ENCODE data around the gene GTF3C4. TPM values are rescaled to one million over a fixed set of nuclear protein-coding genes. Genes with fewer than 3 reads are reported as not detected.

Gene GTF3C4
- total and polyA plus RNA-seq, 2 experiments from 2014 or later, result 9.5 to 39.6 TPM

- Histone ChIP-seq H3F3A (replicated peaks; ENCODE audit: low read depth) (no peaks in the 10 kb centered on the region), H4K20me1 (replicated peaks; ENCODE audit: insufficient read depth) (no peaks in the 10 kb centered on the region), H3K36me3 (ENCODE audit: insufficient read depth) (no peaks in the 10 kb centered on the region), H3K4me3 (no peak overlapping the region), H3K4me2 (no peak overlapping the region), H3K4me1 (ENCODE audit: insufficient read depth) (no peaks in the 10 kb centered on the region), H3K27ac (ENCODE audit: low read depth) (no peak overlapping the region), H3K9me2 (ENCODE audit: insufficient read depth) (no peaks in the 10 kb centered on the region), H3K27me3 (ENCODE audit: insufficient read depth) (no peaks in the 10 kb centered on the region), H2AFZ (no peak overlapping the region), H3K79me2 (replicated peaks; ENCODE audit: insufficient read depth) (no peaks in the 10 kb centered on the region)
- DNase-seq (ENCODE audit: low spot score) (no peak), ATAC-seq (no peak)
- no peak overlapping the region for H3K27ac Mint-ChIP-seq
- no peaks in the 10 kb centered on the region; the same call in 2 of the 3 replicates for H3K9me3 Mint-ChIP-seq
- TF ChIP-seq POLR2AphosphoS5 (IDR thresholded peaks at IDR 0.05; ENCODE audit: low read depth) (no peak), NANOG (IDR thresholded peaks at IDR 0.05; ENCODE audit: borderline replicate concordance) (no peak), REST (IDR thresholded peaks at IDR 0.05; ENCODE audit: unreplicated experiment) (no peak), EZH2phosphoT487 (IDR thresholded peaks at IDR 0.05; ENCODE audit: unreplicated experiment) (no peak), CTCF (conservative IDR thresholded peaks at IDR 0.05; ENCODE audit: low read depth in 2 of 2) (no peak), ETS1 (IDR thresholded peaks at IDR 0.05) (no peak), STAT1 (IDR thresholded peaks at IDR 0.05; ENCODE audit: unreplicated experiment) (no peak), ZNF114 (CRISPR knock-in tag; IDR thresholded peaks at IDR 0.05) (no peak), ZNF462 (CRISPR knock-in tag; IDR thresholded peaks at IDR 0.05) (no peak), EZH2 (IDR thresholded peaks at IDR 0.05; ENCODE audit: low read depth, unreplicated experiment) (no peak), CREB1 (CRISPR knock-in tag; IDR thresholded peaks at IDR 0.05; ENCODE audit: low read depth) (no peak), ZNF331 (CRISPR knock-in tag; IDR thresholded peaks at IDR 0.05; ENCODE audit: low read depth) (no peak), JUNB (IDR thresholded peaks at IDR 0.05; ENCODE audit: unreplicated experiment) (no peak)
- H3K36me3 Mint-ChIP-seq (ENCODE audit: low read depth), result no peaks in the 10 kb centered on the region
- peaks cover 6% of the 10 kb centered on the region for H3K27me3 Mint-ChIP-seq (ENCODE audit: insufficient read depth, low read depth, poor library complexity)
- no peaks in the 10 kb centered on the region for H3K4me1 Mint-ChIP-seq
- no peak overlapping the region for H3K4me3 Mint-ChIP-seq
Observed at GRCh38 chr9:132717326-132717945, 47.2 kb downstream of the GTF3C4 start.

All from GM23338 (cell line).